ENCODE data around the gene POLR3A. TPM values are rescaled to one million over a fixed set of nuclear protein-coding genes. Genes with fewer than 3 reads are reported as not detected.

Gene POLR3A
- total RNA-seq, 1 experiment from 2014 or later, result 38.0 TPM

- Mint-ChIP-seq H3K4me3 (0 out of 5 replicates have a peak overlapping the region, but pooled peaks of 1 of the 2 experiments have one; percentile 4), H3K4me1 (peaks cover 6 to 7% of the 10 kb centered on the region in 2 experiments), H3K9me3 (peaks cover 22 to 24% of the 10 kb centered on the region in 2 experiments), H3K27me3 (ENCODE audit: low read depth) (no peaks in the 10 kb centered on the region), H3K27ac (peak overlapping the region; percentile 53 to 87 (median 64)), H3K36me3 (ENCODE audit: insufficient read depth in 1 of 3, low read depth in 3 of 3) (peaks cover 13 to 18% (median 17%) of the 10 kb centered on the region in 3 experiments)
- Histone ChIP-seq H3K9ac (ENCODE audit: extremely low read depth, insufficient read length, low read length) (no peak overlapping the region), H4K8ac (replicated peaks; ENCODE audit: insufficient read length, low read depth, low read length) (no peak overlapping the region), H3K27ac (ENCODE audit: insufficient read length, low read depth, low read length) (no peak overlapping the region), H3K23ac (ENCODE audit: insufficient read length, low read depth, low read length) (no peak overlapping the region), H4K5ac (ENCODE audit: insufficient read length, low read depth, low read length) (no peak overlapping the region), H3K23me2 (ENCODE audit: insufficient read length, low read depth, low read length, poor library complexity, severe bottlenecking) (no peaks in the 10 kb centered on the region), H3K4ac (ENCODE audit: low read depth, low read length) (no peak overlapping the region), H3K79me2 (ENCODE audit: insufficient read depth, low read length) (no peaks in the 10 kb centered on the region), H3K9me3 (ENCODE audit: control insufficient read depth, low read depth, low read length) (peaks cover 14% of the 10 kb centered on the region), H3T11ph (ENCODE audit: low read length) (no peak overlapping the region), H3K4me2 (ENCODE audit: insufficient read depth, insufficient read length, low read length) (no peak overlapping the region), H2BK120ac (ENCODE audit: low read depth, low read length, poor library complexity, severe bottlenecking) (no peak overlapping the region), H2BK20ac (ENCODE audit: low read depth, low read length, poor library complexity, severe bottlenecking) (no peak overlapping the region), H3K4me1 (ENCODE audit: insufficient read depth, low read length) (no peaks in the 10 kb centered on the region), H4K91ac (ENCODE audit: insufficient read length, low read depth, low read length) (no peak overlapping the region), H2AK5ac (ENCODE audit: insufficient read length, low read length) (no peak overlapping the region), H2BK15ac (ENCODE audit: low read depth, low read length) (no peak overlapping the region), H4K20me1 (ENCODE audit: control insufficient read depth, insufficient read depth, insufficient read length) (no peaks in the 10 kb centered on the region), H2BK5ac (ENCODE audit: insufficient read length, low read length) (no peak overlapping the region), H3K18ac (ENCODE audit: insufficient read length, low read depth, low read length) (no peak overlapping the region), H3K27me3 (ENCODE audit: insufficient read depth, low read length) (no peaks in the 10 kb centered on the region), H3K14ac (ENCODE audit: insufficient read depth, low read length) (no peak overlapping the region), H3K56ac (ENCODE audit: insufficient read length, low read depth, low read length) (no peak overlapping the region), H2BK12ac (ENCODE audit: insufficient read length, low read depth, low read length) (no peak overlapping the region), H2AFZ (ENCODE audit: low read length) (no peak overlapping the region), H3K79me1 (ENCODE audit: insufficient read depth, low read depth, low read length, poor library complexity, severe bottlenecking) (no peaks in the 10 kb centered on the region)
- DNase-seq, result no peak
- no CpG with 5 or more reads among the region's 7 CpGs for WGBS (ENCODE audit: extremely low coverage, insufficient read length, low lambda C conversion rate)
- no peak for TF ChIP-seq CTCF (conservative IDR thresholded peaks at IDR 0.05)
These were observed 66.8 kb downstream of the POLR3A start for GRCh38 chr10:77962350-77963146.
